Chondrocyte (in vitro differentiated cells): ENCODE data around the gene MCF2L2. TPM values are rescaled to one million over a fixed set of nuclear protein-coding genes. Genes with fewer than 3 reads are reported as not detected.

Source experiments
- DNase-seq: peaks from one replicate; pipeline ENCODE4 v3.0.0; 2021; ENCODE audit warnings: mixed read lengths, low spot score
- H3K27ac Mint-ChIP-seq: one replicate; pipeline ENCODE4 v1.8.0; 2021; ENCODE audit warnings: mild to moderate bottlenecking, moderate library complexity, mixed read lengths; ENCODE audit not compliant: unreplicated experiment
- H3K27me3 Mint-ChIP-seq: 2 replicates; pipeline ENCODE4 v1.8.0; 2021; ENCODE audit warnings: low read depth, mixed read lengths
- H3K36me3 Mint-ChIP-seq: 2 replicates; pipeline ENCODE4 v1.8.0; 2021; ENCODE audit warnings: low read depth, mixed read lengths
- H3K4me1 Mint-ChIP-seq: 2 replicates; pipeline ENCODE4 v1.8.0; 2021; ENCODE audit warnings: low read depth, mild to moderate bottlenecking, mixed read lengths
- H3K4me3 Mint-ChIP-seq: one replicate; pipeline ENCODE4 v1.8.0; 2021; ENCODE audit warnings: mild to moderate bottlenecking, moderate library complexity, mixed read lengths; ENCODE audit not compliant: unreplicated experiment
- H3K9me3 Mint-ChIP-seq: 2 replicates; pipeline ENCODE4 v1.8.0; 2021; ENCODE audit warnings: low read depth, mixed read lengths
- CTCF ChIP-seq: fragments of 200-600 bp; sonication (generic); IDR thresholded peaks from 2 replicates; pipeline ENCODE4 v1.5.0; 2021; ENCODE audit warnings: antibody characterized with exemption, mild to moderate bottlenecking, moderate library complexity
- total RNA-seq: library from RNA; stranded (reverse); gene quantifications from 3 replicates; pipeline ENCODE4 v1.2.1, GENCODE V29; 2021

The MCF2L2 gene
- total RNA-seq, 1 donor from 2014 or later: 2.6 TPM

GRCh38 chr3:183369627-183370026 is 58.8 kb downstream of the MCF2L2 start:
- peak overlapping the region; percentile 89 for H3K27ac Mint-ChIP-seq
- no peaks in the 10 kb centered on the region for H3K9me3 Mint-ChIP-seq
- DNase-seq: no peak
- no peak for TF ChIP-seq CTCF
- peaks cover 1% of the 10 kb centered on the region for H3K36me3 Mint-ChIP-seq
- H3K27me3 Mint-ChIP-seq: no peaks in the 10 kb centered on the region
- no peak overlapping the region for H3K4me3 Mint-ChIP-seq
- peaks cover 28% of the 10 kb centered on the region for H3K4me1 Mint-ChIP-seq

- Mint-ChIP-seq H3K36me3 (peaks cover 1% of the 10 kb centered on the region), H3K4me3 (no peak overlapping the region), H3K27ac (no peak overlapping the region), H3K9me3 (no peaks in the 10 kb centered on the region), H3K27me3 (no peaks in the 10 kb centered on the region), H3K4me1 (peaks cover 28% of the 10 kb centered on the region)
- no peak for TF ChIP-seq CTCF
- DNase-seq: no peak
These were observed 59.3 kb downstream of the MCF2L2 start for GRCh38 chr3:183369117-183369516.

- no peak overlapping the region for H3K4me3 Mint-ChIP-seq
- no peak for TF ChIP-seq CTCF
- H3K4me1 Mint-ChIP-seq: no peaks in the 10 kb centered on the region
- no peaks in the 10 kb centered on the region for H3K36me3 Mint-ChIP-seq
- DNase-seq: no peak
- H3K9me3 Mint-ChIP-seq: peaks cover 12% of the 10 kb centered on the region
- no peak overlapping the region for H3K27ac Mint-ChIP-seq
- H3K27me3 Mint-ChIP-seq: no peaks in the 10 kb centered on the region
These were observed 67.3 kb downstream of the MCF2L2 start for GRCh38 chr3:183360971-183361624.

GRCh38 chr3:183359036-183359435 is 69.4 kb downstream of the MCF2L2 start:
- Mint-ChIP-seq H3K4me3 (no peak overlapping the region), H3K27ac (no peak overlapping the region), H3K9me3 (peaks cover 12% of the 10 kb centered on the region), H3K36me3 (no peaks in the 10 kb centered on the region), H3K4me1 (no peaks in the 10 kb centered on the region), H3K27me3 (no peaks in the 10 kb centered on the region)
- no peak for DNase-seq
- no peak for TF ChIP-seq CTCF

GRCh38 chr3:183357564-183358079 is 70.8 kb downstream of the MCF2L2 start:
- Mint-ChIP-seq H3K27ac (no peak overlapping the region), H3K4me3 (no peak overlapping the region), H3K4me1 (no peaks in the 10 kb centered on the region), H3K36me3 (no peaks in the 10 kb centered on the region), H3K27me3 (no peaks in the 10 kb centered on the region), H3K9me3 (peaks cover 12% of the 10 kb centered on the region)
- TF ChIP-seq CTCF: no peak
- DNase-seq: no peak
